HG02588 (cell line): ENCODE measurements around the gene HYOU1.
A peak's percentile ranks its signal among the peaks of the same experiment; 100 is the strongest.
"Not testable (repeated sequence)": the region's sequence is repeated elsewhere in the genome, so short reads cannot be mapped to it uniquely, and the experiment has no call there.

Experiments
- ATAC-seq: cut with Tn5 transposase; IDR thresholded peaks from one replicate; pipeline ENCODE4 v1.9.1; 2021; ENCODE audit warnings: mild to moderate bottlenecking, moderate library complexity; ENCODE audit not compliant: unreplicated experiment

The HYOU1 gene

DNA sequence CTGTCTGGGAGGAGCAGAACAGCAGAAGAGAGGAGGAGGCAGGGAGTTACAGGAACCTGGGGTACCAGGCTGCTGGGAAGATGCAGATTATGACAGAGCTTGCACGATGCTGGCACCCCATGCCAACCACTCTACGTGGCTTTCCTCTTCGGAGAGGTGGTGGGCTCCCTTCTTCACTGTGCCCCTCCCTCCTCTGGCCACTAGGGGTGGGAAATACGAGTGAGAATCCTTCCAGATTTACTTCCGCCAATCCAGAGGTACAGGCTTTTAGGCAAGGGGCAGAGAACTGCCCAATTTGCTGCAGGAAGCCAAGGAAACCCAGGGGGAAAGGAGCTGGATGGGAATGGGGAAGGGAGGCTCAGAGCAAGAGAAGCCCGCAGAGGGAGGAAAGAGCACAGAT is 12.3 kb downstream of the HYOU1 start:
- no peak for ATAC-seq

DNA sequence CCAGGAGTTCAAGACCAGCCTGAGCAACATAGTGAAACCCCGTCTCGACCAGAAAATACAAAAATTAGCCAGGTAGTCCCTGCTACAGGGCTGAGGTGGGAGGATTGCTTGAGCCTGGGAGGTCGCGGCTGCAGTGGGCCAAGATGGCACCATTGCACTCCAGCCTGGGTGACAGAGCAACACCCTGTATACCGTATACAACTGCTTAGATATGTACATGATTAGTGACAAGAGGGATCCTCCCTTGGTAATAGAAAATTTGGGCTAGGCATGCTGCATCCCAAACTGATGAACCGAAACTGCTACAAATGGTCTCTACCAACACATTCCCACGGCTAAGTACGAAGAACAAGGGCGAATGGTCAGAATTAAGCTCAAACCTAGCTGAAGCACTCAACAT is 14.1 kb downstream of the HYOU1 start:
- ATAC-seq: no peak

DNA sequence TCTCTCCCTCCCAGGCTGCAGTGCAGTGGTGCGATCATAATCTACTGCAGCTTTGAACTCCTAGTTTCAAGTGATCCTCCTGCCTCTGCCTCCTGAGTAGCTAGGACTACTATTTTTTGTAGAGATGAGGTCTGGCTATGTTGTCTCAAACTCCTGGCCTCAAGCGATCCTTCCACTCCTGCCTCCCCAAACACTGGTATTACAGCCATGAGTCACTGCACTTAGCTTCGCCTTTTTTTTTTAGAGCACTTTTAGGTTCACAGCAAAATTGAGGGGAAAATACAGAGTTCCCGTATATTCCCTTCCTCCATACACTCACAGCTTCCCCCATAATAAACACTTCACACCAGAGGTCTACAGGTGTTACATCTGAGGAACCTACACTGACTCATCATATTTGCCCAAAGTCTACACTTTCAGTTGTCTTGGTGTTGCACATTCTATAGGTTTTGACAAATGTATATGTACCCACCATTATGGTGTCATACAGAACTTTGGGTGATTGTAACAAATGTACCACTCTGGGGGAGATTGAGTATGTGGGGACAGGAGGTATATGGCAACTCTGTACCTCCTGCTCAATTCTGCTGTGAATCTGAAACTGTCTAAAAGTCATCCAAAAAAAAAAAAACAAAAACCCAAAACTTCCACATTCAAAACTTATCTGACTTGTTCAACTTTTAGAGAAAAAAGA is 15.0 kb downstream of the HYOU1 start:
- no peak for ATAC-seq

DNA sequence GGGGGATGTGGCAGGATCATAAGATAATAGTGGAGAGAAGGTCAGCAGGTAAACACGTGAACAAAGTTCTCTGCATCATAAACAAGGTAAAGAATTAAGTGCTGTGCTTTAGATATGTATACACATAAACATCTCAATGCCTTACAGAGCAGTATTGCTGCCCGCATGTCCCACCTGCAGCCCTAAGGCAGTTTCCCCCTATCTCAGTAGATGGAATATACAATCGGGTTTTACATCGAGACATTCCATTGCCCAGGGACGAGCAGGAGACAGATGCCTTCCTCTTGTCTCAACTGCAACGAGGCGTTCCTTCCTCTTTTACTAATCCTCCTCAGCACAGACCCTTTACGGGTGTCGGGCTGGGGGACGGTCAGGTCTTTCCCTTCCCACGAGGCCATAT is 17.5 kb downstream of the HYOU1 start:
- not testable (repeated sequence) for ATAC-seq

DNA sequence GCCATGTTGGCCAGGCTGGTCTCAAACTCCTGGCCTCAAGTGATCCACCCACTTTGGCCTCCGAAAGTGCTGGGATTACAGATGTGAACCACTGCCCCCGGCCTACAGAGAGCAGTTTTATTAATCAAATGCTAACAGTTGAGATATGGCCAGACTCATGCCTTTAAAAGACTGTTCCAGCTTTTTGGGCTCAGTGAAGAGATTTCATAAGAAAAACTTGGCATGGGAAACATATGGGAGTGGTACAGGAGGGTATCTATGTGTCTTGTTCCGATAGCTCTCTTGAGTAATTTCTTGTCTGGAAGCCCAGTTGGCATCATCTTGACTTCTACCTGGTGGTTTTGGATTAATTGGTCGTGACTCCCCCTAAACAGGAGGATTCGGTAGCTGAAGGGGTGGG is 18.1 kb downstream of the HYOU1 start:
- ATAC-seq: no peak

DNA sequence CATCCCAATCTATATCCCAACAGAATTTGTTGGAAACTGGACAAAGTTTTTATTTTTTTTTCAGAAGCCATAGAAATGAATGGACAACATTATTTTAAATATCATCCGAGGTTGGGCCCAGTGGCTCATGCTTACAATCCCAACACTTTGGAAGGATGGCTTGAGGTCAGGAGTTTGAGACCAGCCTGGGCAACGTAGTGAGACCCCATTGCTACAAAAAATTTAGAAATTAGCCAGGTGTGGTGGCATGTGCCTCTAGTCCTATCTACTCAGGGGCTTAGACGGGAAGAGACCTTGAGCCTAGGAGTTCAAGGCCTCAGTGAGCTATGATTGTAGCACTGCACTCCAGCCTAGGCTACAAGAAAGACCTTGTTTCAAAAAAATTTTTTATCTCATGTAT is 22.2 kb downstream of the HYOU1 start:
- ATAC-seq: no peak

DNA sequence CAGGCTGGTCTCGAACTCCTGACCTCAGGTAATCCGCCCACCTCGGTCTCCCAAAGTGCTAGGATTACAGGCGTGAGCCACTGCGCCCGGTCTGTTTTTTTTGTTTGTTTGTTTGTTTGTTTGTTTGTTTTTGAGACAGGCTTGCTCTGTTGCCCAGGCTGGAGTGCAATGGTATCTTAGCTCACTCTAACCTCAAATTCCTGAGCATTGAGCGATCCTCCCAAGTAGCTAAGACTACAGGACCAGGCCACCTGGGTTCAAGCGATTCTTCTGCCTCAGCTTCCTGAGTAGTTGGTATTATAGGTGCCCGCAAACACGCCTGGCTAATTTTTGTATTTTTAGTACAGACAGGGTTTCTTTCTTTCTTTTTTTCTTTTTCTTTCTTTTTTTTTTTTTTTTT is 23.6 kb downstream of the HYOU1 start:
- ATAC-seq: not testable (repeated sequence)

DNA sequence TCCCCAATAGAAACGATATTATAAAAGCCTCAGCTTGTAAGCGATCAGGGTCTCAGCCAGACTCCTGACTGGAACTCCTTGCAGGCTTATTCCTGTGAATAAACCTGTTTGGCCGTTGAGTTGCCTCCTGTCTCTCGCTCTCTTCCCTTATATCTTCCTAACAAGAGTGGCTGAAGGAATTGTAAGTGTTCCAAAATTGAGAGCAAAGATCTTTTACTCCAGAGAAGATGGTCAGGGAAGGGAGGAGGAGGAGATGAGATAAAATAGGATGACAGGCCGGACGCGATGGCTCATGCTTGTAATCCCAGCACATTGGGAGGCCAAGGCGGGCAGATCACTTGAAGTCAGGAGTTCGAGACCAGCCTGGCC is 25.1 kb downstream of the HYOU1 start:
- ATAC-seq: no peak

DNA sequence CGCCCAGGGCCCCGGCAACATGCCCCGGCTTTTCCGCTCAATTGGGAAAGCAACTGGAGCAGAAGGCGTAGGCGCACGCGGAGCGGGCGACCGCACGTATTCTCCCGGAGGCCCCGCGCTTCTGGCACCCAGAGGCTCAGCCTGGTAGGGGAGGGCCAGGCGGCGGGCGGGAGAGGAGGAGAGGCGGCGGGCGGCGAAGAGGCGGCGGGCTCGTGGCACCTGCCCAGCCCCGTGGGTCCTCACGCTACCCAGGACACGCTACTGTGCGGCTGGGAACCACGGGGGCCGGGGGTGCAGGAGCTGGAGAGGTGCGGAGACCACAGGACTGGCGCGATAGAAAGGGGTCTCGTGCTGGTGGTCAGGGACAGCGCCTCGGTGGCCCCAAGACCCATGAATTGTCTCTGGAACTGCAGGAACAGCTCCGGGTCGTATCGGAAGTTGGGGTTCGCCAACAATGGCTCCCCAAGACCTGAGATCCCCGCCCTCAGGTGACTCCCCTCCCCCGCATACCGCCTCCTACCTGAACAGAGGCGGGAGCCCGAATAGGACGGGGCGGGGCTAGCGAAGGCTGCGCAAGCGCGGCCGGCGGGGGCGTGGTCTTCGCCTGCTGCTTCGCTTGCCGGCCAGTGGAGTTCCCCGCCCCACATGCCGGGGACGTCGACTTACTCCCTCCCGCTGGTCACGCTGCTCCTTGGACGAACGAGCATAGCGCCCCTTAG is 26.5 kb downstream of the HYOU1 start, which contains the start of gene SLC37A4:
SLC37A4 (minus strand) TSS at position 549 of the 719 bp plus-strand sequence.
- ATAC-seq: peak; percentile 81

DNA sequence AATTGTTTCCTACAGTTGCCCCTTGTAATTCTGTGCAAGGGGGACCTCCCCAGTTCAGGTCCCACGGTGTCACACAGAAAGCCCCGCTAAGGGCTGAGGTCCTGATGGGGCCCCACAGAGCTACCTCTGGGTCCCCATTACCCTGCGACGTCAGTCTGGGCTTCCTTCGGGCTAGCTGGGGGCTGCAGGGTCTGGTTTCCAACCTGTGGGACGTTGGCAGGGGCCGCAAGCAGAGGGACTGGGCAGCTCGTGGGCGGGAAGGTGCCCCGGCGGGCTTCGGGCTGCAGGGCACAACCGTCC is 27.0 kb downstream of the HYOU1 start:
- ATAC-seq: peak; percentile 6

DNA sequence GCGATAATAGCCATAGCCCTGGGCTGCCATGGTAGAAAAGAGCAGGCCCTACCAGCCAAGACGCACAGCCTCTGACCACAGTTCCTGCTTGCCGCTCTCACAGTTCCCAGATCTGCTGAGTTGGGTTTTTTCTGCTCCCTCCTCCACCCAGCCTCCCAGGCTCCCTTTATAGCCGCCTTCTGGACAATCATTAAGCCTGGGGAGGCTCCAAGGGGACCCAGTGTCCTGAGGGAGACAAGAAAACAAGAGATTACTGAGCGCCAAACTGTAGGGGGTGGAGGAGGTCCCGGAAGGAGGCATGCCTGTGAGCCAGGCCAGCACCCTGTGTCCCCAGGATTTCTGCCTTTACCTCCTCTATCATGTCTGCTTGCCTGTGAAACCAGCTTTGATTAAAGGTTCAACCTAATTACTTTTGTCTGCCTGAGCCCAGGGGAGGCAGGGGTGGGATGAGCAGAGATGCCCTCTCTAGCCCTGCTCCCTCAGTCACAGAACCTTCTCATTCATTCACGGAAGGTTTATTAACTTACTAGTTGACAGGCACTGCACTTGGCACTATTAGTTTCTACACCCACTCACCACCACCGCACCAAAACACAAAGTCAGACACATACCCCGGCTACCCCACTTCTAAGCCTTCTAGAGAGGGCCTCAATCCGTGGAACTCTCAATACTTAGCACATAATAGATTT is 27.5 kb downstream of the HYOU1 start:
- peak; percentile 7 for ATAC-seq

DNA sequence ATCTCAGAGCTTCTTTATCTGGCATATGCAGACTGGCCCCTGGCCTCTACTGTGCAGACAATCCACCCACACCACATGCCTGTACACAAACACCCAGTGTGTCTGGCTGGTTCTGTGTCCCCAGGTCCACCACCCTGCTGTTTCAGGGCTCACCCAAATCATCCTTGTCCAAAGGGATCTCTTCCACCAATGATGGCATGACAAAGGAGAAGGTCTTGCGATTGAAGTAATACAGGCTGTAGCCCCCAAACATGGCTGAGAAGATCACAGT is 28.0 kb downstream of the HYOU1 start:
- ATAC-seq: no peak

DNA sequence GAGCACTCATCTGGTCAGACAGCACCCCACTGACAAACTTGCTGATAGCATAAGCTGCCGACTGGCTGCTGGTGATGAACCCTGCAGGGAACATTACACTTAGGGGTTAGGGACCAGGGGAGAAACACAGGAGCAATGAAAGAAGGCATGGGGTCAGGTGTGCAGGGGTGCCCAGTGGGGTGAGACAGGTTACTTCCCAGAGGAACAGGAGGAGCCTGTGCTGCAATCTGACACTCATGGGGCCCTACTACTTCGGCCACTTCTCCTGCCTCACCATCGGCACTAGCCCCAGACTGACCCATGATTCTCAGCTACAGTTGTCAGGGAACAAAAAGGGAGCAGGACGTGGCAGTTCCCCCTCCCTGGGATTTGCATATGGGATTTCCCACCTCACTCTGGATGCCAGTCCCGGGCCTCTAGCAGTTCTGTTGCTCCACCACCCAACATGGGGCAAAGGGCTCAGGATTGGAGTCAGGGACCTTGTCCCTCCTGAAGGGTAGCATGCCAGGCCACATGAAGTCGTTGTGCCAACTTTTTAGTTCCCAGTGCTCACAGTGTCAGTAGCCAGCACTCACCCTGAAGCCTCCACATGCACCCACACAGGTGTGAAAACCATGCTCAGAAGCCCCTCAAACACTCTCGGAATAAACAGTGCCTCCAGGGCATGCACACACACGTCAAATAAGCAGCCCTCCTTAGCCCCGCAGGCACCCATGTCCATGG is 28.5 kb downstream of the HYOU1 start:
- ATAC-seq: no peak

DNA sequence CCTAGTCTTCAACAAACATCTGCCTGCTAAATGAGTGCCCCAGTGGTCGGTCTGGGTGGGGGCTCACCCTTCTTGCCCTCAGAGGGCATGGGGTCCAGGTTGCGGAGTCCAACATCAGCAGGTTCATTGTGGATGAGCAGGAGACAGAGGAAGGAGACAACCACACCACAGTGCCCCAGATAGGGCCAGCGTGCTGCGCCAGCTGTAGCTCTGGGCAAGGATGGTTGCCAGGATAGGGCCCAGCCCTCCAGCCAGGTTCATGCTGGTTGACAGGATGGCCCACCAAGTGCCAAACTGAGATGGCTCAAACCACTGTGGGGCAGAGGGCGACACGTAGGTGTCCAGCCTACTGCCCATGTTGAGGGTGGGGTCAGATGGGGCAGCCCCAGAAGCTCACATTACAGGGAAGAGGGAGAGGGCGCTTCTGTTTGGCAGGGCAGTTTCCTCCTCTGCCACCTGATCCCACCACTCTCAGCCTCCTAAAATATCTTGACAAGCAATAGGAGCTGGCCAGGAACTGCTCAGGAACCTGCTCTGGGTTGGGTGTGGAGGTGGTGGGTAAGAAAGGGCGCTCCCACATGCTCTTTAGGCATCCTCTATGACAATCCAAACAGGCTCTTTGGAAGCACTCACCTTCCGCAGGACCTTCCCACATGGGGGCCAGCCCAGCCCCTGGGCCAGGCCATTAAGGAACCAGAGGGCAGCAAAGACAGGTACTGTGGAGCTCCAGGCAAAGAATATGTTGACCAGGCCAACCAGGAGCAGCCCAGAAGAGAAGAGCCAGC is 29.3 kb downstream of the HYOU1 start:
- no peak for ATAC-seq

DNA sequence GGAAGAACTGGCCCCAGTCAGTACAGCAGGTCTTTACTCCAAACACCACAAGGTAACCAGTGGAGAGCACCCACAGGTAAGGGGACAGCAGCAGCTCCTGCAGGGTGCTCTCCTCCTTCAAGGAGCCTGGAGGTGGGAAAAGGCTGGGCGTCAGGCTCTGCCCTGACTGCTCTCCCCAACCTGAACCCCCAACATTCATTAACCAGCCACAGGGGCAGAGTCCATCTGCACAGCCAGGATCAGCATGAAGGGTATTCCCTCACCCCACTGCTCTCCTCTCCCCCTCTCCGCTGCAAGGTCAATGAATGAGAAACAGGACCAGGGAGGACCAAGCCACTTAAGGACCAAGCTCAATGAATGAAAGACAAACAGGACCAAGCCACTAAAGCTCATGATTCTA is 30.0 kb downstream of the HYOU1 start:
- no peak for ATAC-seq

DNA sequence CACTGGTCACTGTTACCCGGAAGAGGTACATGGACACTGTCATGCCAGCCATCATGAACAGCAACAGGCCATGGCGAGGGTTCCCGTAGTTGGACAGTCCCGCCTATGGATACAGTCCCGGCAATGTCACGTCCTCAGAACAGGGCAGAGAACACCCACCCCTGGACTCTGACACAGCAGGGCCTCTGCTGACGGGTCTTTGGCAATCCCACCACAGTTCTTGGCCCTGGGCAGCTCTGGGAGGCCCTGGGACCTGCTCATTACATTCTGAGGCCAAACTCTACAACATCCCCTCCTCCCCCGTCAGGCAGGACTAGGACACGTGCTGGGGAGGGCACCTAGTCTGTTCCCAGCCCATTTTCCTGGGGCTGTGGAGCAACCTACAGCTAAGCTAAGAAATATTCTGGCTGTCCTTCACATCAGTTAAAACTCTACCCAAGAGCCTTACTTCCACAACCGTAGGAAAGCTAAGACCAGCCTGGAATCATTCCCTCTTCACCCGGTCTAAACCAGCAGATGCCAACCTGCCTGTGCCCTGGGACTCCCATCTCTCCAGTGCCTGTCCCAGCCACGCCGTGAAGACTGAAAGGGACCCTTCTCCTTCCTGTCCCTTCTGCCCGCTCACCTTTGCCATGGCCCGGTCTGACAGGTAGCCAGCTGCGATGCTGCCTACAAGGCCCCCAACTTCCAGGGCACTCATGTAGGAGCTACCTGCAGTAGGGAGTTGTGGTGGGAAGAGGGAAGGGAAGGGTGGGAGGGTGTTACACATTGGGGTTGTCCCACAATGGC is 30.8 kb downstream of the HYOU1 start:
- no peak for ATAC-seq

DNA sequence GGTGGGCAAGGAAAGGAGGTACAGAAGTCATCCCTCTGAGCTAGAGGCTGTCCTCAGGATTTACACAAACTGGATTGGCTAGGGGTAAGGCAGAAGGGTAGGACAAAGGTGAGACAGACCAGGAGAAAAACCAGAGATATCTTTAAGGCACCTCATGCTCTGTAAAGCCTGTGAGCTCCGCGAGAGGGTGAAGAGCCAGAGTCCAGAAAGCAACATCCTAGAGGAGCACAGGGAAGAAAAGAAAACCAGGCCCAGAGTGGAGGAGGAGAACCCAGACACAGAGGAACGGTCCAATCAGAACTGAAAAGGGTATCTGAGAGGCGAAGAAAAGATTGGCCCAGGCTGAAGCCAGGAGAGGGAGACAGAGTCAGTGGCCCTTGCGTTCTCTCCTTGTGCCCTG is 31.5 kb downstream of the HYOU1 start:
- ATAC-seq: no peak

DNA sequence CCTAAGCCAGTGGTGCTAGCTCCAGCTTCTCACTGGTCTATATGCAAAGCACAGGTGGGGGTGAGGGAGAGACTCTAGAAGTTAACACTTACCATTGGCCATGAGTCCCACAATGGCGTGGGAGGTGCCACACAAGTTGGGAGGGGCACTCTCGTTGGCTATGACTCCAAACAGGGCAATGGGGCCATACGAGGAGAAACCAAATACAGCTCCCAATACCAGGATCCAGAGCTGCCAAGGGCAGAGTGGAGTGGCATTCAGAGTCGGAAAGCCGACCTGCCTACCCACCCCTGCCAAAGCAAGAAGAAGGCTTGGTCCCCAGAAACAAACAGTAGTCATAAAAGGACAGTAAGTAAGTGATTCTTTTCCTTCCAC is 31.9 kb downstream of the HYOU1 start:
- ATAC-seq: no peak

DNA sequence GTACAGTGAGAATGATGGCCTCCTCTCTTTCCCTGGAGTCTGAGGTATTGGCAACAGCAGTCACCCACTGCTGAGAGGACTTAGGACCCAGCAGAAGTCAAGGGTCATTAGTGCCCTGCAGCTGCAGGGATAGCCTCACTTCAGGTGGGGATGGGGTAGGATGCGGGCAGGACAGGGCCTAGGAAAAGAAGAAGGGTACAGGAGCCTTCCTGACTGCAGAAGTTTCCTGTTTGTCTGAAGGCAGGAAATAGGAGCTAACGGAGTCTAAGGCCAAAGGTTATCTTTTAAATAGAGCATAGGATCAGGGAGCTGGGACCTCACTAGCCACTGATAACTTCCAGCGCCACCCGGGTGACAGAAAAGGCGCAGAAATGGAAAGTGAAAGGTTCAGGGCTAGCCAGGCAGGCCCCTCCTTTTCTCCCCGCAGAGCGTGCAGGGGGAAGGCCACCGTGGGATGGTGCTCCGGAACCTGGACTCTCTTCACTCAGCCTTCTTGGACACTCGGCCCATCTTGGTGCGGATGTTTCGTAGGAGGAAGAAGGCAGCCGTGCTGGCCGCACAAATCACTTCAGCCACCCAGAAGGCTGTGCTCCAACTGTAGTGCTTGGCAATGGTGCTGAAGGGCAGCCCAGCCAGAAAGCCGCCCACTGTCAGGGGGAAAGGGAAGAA is 32.4 kb downstream of the HYOU1 start:
- no peak for ATAC-seq

DNA sequence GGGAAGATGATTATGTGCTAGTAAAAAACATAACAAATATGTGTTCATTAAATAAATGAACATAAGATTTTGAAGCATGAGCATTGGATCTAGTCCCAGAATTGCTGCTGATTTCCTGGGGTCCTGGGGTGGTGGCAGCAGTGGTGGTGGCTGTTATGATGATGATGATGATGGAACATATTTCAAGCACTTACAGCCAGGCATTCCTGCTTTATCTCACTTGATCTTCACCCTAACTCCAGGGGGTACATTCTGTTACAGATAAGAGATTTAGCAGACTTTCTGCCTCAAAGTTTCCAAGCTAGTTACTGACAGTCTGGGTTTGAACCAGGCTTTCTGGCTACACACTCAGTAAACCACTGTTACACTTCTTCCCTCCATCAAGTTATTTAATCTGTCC is 33.3 kb downstream of the HYOU1 start:
- ATAC-seq: no peak
